Endodermal cell (in vitro differentiated cells): Measurements from ENCODE around the gene NAA15. TPM values are rescaled to one million over a fixed set of nuclear protein-coding genes. Genes with fewer than 3 reads are reported as not detected.

Source experiments
- DNase-seq: peaks from one replicate; pipeline ENCODE4 v3.0.0-alpha.2; 2017
- H3K27ac ChIP-seq: 2 replicates; pipeline ENCODE4 v1.5.1; 2013; ENCODE audit warnings: mild to moderate bottlenecking, low read depth, low read length, moderate library complexity
- H3K27me3 ChIP-seq: 2 replicates; pipeline ENCODE4 v1.6.1; 2013; ENCODE audit warnings: mild to moderate bottlenecking, low read length, moderate library complexity; ENCODE audit not compliant: insufficient read depth, control insufficient read depth, poor library complexity, severe bottlenecking
- H3K36me3 ChIP-seq: 2 replicates; pipeline ENCODE4 v1.7.0; 2013; ENCODE audit warnings: mild to moderate bottlenecking, low read length, moderate library complexity; ENCODE audit not compliant: control insufficient read depth, insufficient read depth
- H3K4me1 ChIP-seq: one replicate; pipeline ENCODE4 v1.7.0; 2013; ENCODE audit warnings: low read length; ENCODE audit not compliant: control insufficient read depth, insufficient read depth
- H3K4me3 ChIP-seq: 2 replicates; pipeline ENCODE4 v1.5.1; 2013; ENCODE audit warnings: mild to moderate bottlenecking, low read length, moderate library complexity
- H3K9ac ChIP-seq: 2 replicates; pipeline ENCODE4 v1.6.1; 2013; ENCODE audit warnings: mild to moderate bottlenecking, low read length, moderate library complexity; ENCODE audit not compliant: poor library complexity, severe bottlenecking; ENCODE audit errors: extremely low read depth
- H3K9me3 ChIP-seq: 2 replicates; pipeline ENCODE4 v1.6.1; 2013; ENCODE audit warnings: mild to moderate bottlenecking, low read length, moderate library complexity; ENCODE audit not compliant: control insufficient read depth
- H3K27ac Mint-ChIP-seq: 2 replicates; pipeline ENCODE4 v1.8.0; 2020; ENCODE audit warnings: mixed read lengths
- H3K27me3 Mint-ChIP-seq: 2 replicates; pipeline ENCODE4 v1.8.0; 2021; ENCODE audit warnings: mild to moderate bottlenecking, mixed read lengths; ENCODE audit not compliant: insufficient read depth
- H3K36me3 Mint-ChIP-seq: 2 replicates; pipeline ENCODE4 v1.8.0; 2020; ENCODE audit warnings: low read depth, mixed read lengths
- H3K4me1 Mint-ChIP-seq: 2 replicates; pipeline ENCODE4 v1.8.0; 2020; ENCODE audit warnings: mixed read lengths
- H3K4me3 Mint-ChIP-seq: 2 replicates; pipeline ENCODE4 v1.8.0; 2020; ENCODE audit warnings: mild to moderate bottlenecking, moderate library complexity, mixed read lengths
- H3K9me3 Mint-ChIP-seq: 2 replicates; pipeline ENCODE4 v1.8.0; 2020; ENCODE audit warnings: mild to moderate bottlenecking, mixed read lengths
- CTCF ChIP-seq: fragments of 200-600 bp; sonication (generic); conservative IDR thresholded peaks from 2 replicates; pipeline ENCODE4 v1.5.0; 2021; ENCODE audit warnings: antibody characterized with exemption, mild to moderate bottlenecking
- WGBS, 2 experiments: methylation state at CpG; one replicate each; pipeline versions ENCODE4 v1.1.5 to v1.1.7; 2013; ENCODE audit warnings: missing lambda C conversion rate in 2 of 2, mixed read lengths in 1 of 2; ENCODE audit not compliant: insufficient coverage in 1 of 2, insufficient read length in 1 of 2; 5-methylcytosine and 5-hydroxymethylcytosine counted together
- total RNA-seq, 2 donors: library from RNA; stranded (reverse); fragmentation: NEBNext Ultra II Directional in 1 of 2; extraction: Animal tissue kit (Norgen Biotek cat#: 25700) in 1 of 2; gene quantifications; 2 replicates in 1 of 2; 3 replicates in 1 of 2; pipeline ENCODE4 v1.2.1, GENCODE V29; 2021

NAA15 gene
- total RNA-seq, 2 donors from 2014 or later: 64.7 to 78.9 TPM

GRCh38 chr4:139401368-139401767 lies 100.1 kb downstream of the NAA15 start:
- Histone ChIP-seq H3K36me3 (peaks cover 2% of the 10 kb centered on the region), H3K9ac (no peak overlapping the region), H3K4me1 (no peaks in the 10 kb centered on the region), H3K27me3 (no peaks in the 10 kb centered on the region), H3K9me3 (no peaks in the 10 kb centered on the region), H3K27ac (no peak overlapping the region), H3K4me3 (no peak overlapping the region)
- peaks cover 8% of the 10 kb centered on the region for H3K4me1 Mint-ChIP-seq
- no peaks in the 10 kb centered on the region for H3K9me3 Mint-ChIP-seq
- H3K27me3 Mint-ChIP-seq: no peaks in the 10 kb centered on the region
- H3K4me3 Mint-ChIP-seq: no peak overlapping the region
- no peak for DNase-seq
- peaks cover 17% of the 10 kb centered on the region for H3K36me3 Mint-ChIP-seq
- WGBS, 2 experiments: 93 to 94% methylated on average over 1 to 3 of the region's 3 CpGs
- TF ChIP-seq CTCF: no peak
- H3K27ac Mint-ChIP-seq: no peak overlapping the region

- Mint-ChIP-seq H3K4me3 (no peak overlapping the region), H3K27ac (no peak overlapping the region), H3K27me3 (no peaks in the 10 kb centered on the region), H3K4me1 (peaks cover 8% of the 10 kb centered on the region), H3K36me3 (peaks cover 13% of the 10 kb centered on the region), H3K9me3 (no peaks in the 10 kb centered on the region)
- Histone ChIP-seq H3K9me3 (no peaks in the 10 kb centered on the region), H3K4me1 (no peaks in the 10 kb centered on the region), H3K9ac (no peak overlapping the region), H3K36me3 (no peaks in the 10 kb centered on the region), H3K4me3 (no peak overlapping the region), H3K27ac (no peak overlapping the region), H3K27me3 (no peaks in the 10 kb centered on the region)
- no peak for DNase-seq
- 96 to 97% methylated on average over 4 to 5 of the region's 5 CpGs for WGBS, 2 experiments
- TF ChIP-seq CTCF: no peak
These were observed 101.1 kb downstream of the NAA15 start for GRCh38 chr4:139402436-139402835.

- Mint-ChIP-seq H3K27me3 (no peaks in the 10 kb centered on the region), H3K4me1 (peaks cover 8% of the 10 kb centered on the region), H3K4me3 (no peak overlapping the region), H3K36me3 (peaks cover 15% of the 10 kb centered on the region), H3K9me3 (no peaks in the 10 kb centered on the region), H3K27ac (no peak overlapping the region)
- Histone ChIP-seq H3K27ac (no peak overlapping the region), H3K4me1 (no peaks in the 10 kb centered on the region), H3K36me3 (no peaks in the 10 kb centered on the region), H3K27me3 (no peaks in the 10 kb centered on the region), H3K9ac (no peak overlapping the region), H3K4me3 (no peak overlapping the region), H3K9me3 (no peaks in the 10 kb centered on the region)
- WGBS, 2 experiments: 92 to 100% methylated on average over 1 to 3 of the region's 3 CpGs
- peak; percentile 53 for TF ChIP-seq CTCF
- DNase-seq: no peak
These were observed 102.2 kb downstream of the NAA15 start for GRCh38 chr4:139403462-139403861.
